CD4-positive, alpha-beta T cell (primary cell): ENCODE measurements around the gene FCMR. TPM values are rescaled to one million over a fixed set of nuclear protein-coding genes. Genes with fewer than 3 reads are reported as not detected.

Experiments
- ATAC-seq: fragments of 200-7000 bp; cut with Tn5 transposase; one replicate; pipeline ENCODE4 v1.10.0; 2022; ENCODE audit warnings: mild to moderate bottlenecking; ENCODE audit not compliant: poor library complexity
- CTCF ChIA-PET: fragments of 350-600 bp; sonication (Branson Sonifier 250); formaldehyde crosslinking; loops from one replicate; lab custom pipeline; 2021; ENCODE audit warnings: antibody characterized with exemption, inconsistent platforms; lab: Charles Lee
- POLR2A ChIA-PET: fragments of 350-600 bp; sonication (Branson Sonifier 250); formaldehyde crosslinking; loops from one replicate; lab custom pipeline; 2021; ENCODE audit warnings: antibody characterized with exemption, inconsistent platforms; lab: Charles Lee
- DNase-seq, 14 experiments: peaks; one replicate each; pipeline ENCODE4 v3.0.0-alpha.2; 2013 to 2020; ENCODE audit warnings: mixed read lengths in 2 of 14
- H3K27ac ChIP-seq, 2 donors: one replicate each; pipeline versions ENCODE4 v1.5.1 to v1.7.0; 2013; ENCODE audit warnings: low read length in 2 of 2, low read depth in 1 of 2, mild to moderate bottlenecking in 1 of 2
- H3K27me3 ChIP-seq, 2 experiments: 1 replicate in 1 of 2; 2 replicates in 1 of 2; pipeline versions ENCODE4 v1.6.1 to v1.7.0; 2013; ENCODE audit warnings: low read length in 2 of 2, control low read depth in 1 of 2, mild to moderate bottlenecking in 1 of 2, moderate library complexity in 1 of 2; ENCODE audit not compliant: insufficient read depth in 2 of 2, control insufficient read depth in 1 of 2
- H3K36me3 ChIP-seq: one replicate; pipeline ENCODE4 v1.6.1; 2013; ENCODE audit warnings: low read length, control low read depth; ENCODE audit not compliant: insufficient read depth
- H3K4me1 ChIP-seq: one replicate; pipeline ENCODE4 v1.6.1; 2013; ENCODE audit warnings: low read length, control low read depth; ENCODE audit not compliant: insufficient read depth
- H3K4me3 ChIP-seq: one replicate; pipeline ENCODE4 v1.5.1; 2013; ENCODE audit warnings: mild to moderate bottlenecking, low read length, moderate library complexity
- H3K9me3 ChIP-seq, 2 experiments: 1 replicate in 1 of 2; 2 replicates in 1 of 2; pipeline versions ENCODE4 v1.6.1 to v1.7.0; 2013; ENCODE audit warnings: low read length in 2 of 2, mild to moderate bottlenecking in 2 of 2, control low read depth in 1 of 2, moderate library complexity in 1 of 2; ENCODE audit not compliant: control insufficient read depth in 1 of 2, insufficient read depth in 1 of 2
- H3K27ac Mint-ChIP-seq: one replicate; pipeline ENCODE4 v1.8.0; 2020; ENCODE audit warnings: mixed read lengths
- H3K27me3 Mint-ChIP-seq: one replicate; pipeline ENCODE4 v1.8.0; 2021; ENCODE audit warnings: mixed read lengths
- H3K36me3 Mint-ChIP-seq: one replicate; pipeline ENCODE4 v1.8.0; 2021; ENCODE audit warnings: low read depth, mixed read lengths
- H3K4me1 Mint-ChIP-seq: one replicate; pipeline ENCODE4 v1.8.0; 2021; ENCODE audit warnings: low read depth, mixed read lengths
- H3K4me3 Mint-ChIP-seq: one replicate; pipeline ENCODE4 v1.8.0; 2020; ENCODE audit warnings: mild to moderate bottlenecking, mixed read lengths
- H3K9me3 Mint-ChIP-seq: one replicate; pipeline ENCODE4 v1.8.0; 2020; ENCODE audit warnings: mixed read lengths
- CTCF ChIP-seq: fragments of 200-600 bp; IDR thresholded peaks from one replicate; pipeline ENCODE4 v1.8.0; 2022; ENCODE audit warnings: antibody characterized with exemption, mild to moderate bottlenecking
- intact Hi-C, 2 experiments: fragments of 100-400 bp; cut with DNase I in 1 of 2; cut with micrococcal nuclease in 1 of 2; formaldehyde crosslinking; loops; one replicate each; pipeline versions ENCODE4 v1.15.1 to v1.9.0; 2023 to 2025; cut with DNase I, micrococcal nuclease
- total RNA-seq, 174 experiments: library from RNA in 2 of 174; stranded (reverse) in 2 of 174; gene quantifications; one replicate each; pipeline ENCODE4 v1.2.3 and lab custom pipeline; 2021 to 2026

FCMR gene
- total RNA-seq, 2 experiments from 2014 or later, result 171 to 186 TPM

DNA sequence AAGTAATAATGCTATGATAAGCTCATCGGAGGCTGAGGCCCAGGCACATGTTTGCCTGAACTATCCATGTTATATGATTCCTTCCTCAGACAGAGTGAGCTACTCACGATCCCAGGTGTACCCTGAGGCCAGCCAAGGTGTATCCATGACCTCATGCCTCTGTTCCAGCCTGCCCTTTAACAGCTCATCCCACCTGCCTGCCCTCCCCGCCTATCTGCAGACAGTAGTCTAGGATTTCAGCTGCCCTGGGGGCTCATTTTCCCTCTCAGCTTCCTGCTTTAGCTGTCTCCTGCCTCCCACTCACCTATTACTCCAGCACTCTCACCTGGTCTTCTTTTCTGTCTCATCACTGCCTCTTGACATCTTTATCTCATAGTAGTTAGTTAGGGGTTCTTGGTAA lies 26.4 kb downstream of the FCMR start:
- H3K9me3 ChIP-seq, result no peaks in the 10 kb centered on the region
- ChIA-PET CTCF (interaction anchor here (0.9 to 1.1 kb wide), 2 partner anchors 38 to 161 kb away, joined by 3 read pairs; no protein-coding TSS in a partner anchor), POLR2A (interaction anchor here (1.1 to 3.6 kb wide), 5 partner anchors 9 to 26 kb away, joined by 5 to 26 read pairs (median 8); partner anchors contain the start of gene FCMR)
- peaks cover 38% of the 10 kb centered on the region for H3K4me1 ChIP-seq
- TF ChIP-seq CTCF, result no peak
- no peaks in the 10 kb centered on the region for H3K27me3 Mint-ChIP-seq
- intact Hi-C loops, result no loop called here
- H3K9me3 Mint-ChIP-seq, result no peaks in the 10 kb centered on the region
- H3K4me1 Mint-ChIP-seq, result peaks cover 72% of the 10 kb centered on the region
- DNase-seq (no peak), ATAC-seq (no peak)
- H3K4me3 ChIP-seq, result no peak overlapping the region
- no peak overlapping the region for H3K27ac ChIP-seq
- no peak overlapping the region for H3K4me3 Mint-ChIP-seq
- peaks cover 4% of the 10 kb centered on the region for H3K36me3 Mint-ChIP-seq
- H3K36me3 ChIP-seq, result no peaks in the 10 kb centered on the region
- peak overlapping the region; percentile 5 for H3K27ac Mint-ChIP-seq
- H3K27me3 ChIP-seq, result no peaks in the 10 kb centered on the region

DNA sequence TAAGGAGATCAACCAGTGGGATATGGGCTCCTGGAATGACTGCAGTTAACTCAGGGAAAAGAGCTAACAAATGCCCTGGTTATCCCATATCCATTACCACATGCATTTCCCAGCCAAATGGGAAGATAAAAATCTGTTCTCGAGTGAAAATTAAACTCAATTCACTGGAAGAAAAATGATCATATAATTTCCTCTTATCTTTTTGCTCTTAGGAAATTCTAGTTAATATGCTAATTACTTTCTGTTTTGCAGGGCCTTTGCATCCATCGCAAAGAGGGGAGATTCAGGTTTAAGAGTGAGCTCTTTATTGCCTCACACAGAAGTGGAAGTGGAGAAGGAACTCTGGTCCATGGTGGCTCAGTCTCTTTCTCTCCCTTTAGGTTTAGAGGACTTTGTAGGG lies 28.4 kb downstream of the FCMR start:
- Mint-ChIP-seq H3K36me3 (no peaks in the 10 kb centered on the region), H3K4me3 (no peak overlapping the region), H3K9me3 (no peaks in the 10 kb centered on the region), H3K27ac (no peak overlapping the region), H3K4me1 (peaks cover 72% of the 10 kb centered on the region), H3K27me3 (no peaks in the 10 kb centered on the region)
- Histone ChIP-seq H3K27me3 (no peaks in the 10 kb centered on the region), H3K27ac (no peak overlapping the region), H3K9me3 (no peaks in the 10 kb centered on the region), H3K4me1 (peaks cover 25% of the 10 kb centered on the region), H3K4me3 (no peak overlapping the region), H3K36me3 (no peaks in the 10 kb centered on the region)
- CTCF ChIA-PET, result no interaction called here
- intact Hi-C loops, result no loop called here
- ATAC-seq, result no peak
- TF ChIP-seq CTCF, result no peak
- DNase-seq, result no peak
- POLR2A ChIA-PET, result interaction anchor here (0.6 to 2.6 kb wide), 2 partner anchors 8 to 62 kb away, joined by 3 to 12 read pairs; no protein-coding TSS in a partner anchor

- ChIA-PET CTCF (no interaction called here), POLR2A (interaction anchor here (1.4 to 2.6 kb wide), 3 partner anchors 9 to 15 kb away, joined by 3 to 12 read pairs (median 7); no protein-coding TSS in a partner anchor)
- Histone ChIP-seq H3K36me3 (no peaks in the 10 kb centered on the region), H3K4me1 (peaks cover 25% of the 10 kb centered on the region), H3K27ac (no peak overlapping the region), H3K4me3 (no peak overlapping the region), H3K27me3 (no peaks in the 10 kb centered on the region), H3K9me3 (no peaks in the 10 kb centered on the region)
- no peak for ATAC-seq
- Mint-ChIP-seq H3K27ac (no peak overlapping the region), H3K36me3 (no peaks in the 10 kb centered on the region), H3K9me3 (no peaks in the 10 kb centered on the region), H3K4me3 (no peak overlapping the region), H3K4me1 (peaks cover 70% of the 10 kb centered on the region), H3K27me3 (no peaks in the 10 kb centered on the region)
- no peak for TF ChIP-seq CTCF
- intact Hi-C loops, result no loop called here
- DNase-seq, result no peak
These were observed 29.3 kb downstream of the FCMR start for GRCh38 chr1:206892351-206892984.
